ENCODE measurements around the gene MERTK. TPM values are rescaled to one million over a fixed set of nuclear protein-coding genes. Genes with fewer than 3 reads are reported as not detected.

MERTK gene
- total RNA-seq, 1 donor from 2014 or later = 3.3 TPM

GRCh38 chr2:112020561-112020960 is 122.2 kb downstream of the MERTK start:
- no peaks in the 10 kb centered on the region for H3K27me3 Mint-ChIP-seq (ENCODE audit: low read depth)
- no peak for DNase-seq (ENCODE audit: low read depth, low spot score)
- H3K9me3 Mint-ChIP-seq = peaks cover 4% of the 10 kb centered on the region
- no peak overlapping the region for H3K4me3 Mint-ChIP-seq
- peaks cover 5% of the 10 kb centered on the region for H3K36me3 Mint-ChIP-seq (ENCODE audit: low read depth)
- H3K27ac Mint-ChIP-seq (ENCODE audit: unreplicated experiment) = no peak overlapping the region
- TF ChIP-seq, protein P1, sequence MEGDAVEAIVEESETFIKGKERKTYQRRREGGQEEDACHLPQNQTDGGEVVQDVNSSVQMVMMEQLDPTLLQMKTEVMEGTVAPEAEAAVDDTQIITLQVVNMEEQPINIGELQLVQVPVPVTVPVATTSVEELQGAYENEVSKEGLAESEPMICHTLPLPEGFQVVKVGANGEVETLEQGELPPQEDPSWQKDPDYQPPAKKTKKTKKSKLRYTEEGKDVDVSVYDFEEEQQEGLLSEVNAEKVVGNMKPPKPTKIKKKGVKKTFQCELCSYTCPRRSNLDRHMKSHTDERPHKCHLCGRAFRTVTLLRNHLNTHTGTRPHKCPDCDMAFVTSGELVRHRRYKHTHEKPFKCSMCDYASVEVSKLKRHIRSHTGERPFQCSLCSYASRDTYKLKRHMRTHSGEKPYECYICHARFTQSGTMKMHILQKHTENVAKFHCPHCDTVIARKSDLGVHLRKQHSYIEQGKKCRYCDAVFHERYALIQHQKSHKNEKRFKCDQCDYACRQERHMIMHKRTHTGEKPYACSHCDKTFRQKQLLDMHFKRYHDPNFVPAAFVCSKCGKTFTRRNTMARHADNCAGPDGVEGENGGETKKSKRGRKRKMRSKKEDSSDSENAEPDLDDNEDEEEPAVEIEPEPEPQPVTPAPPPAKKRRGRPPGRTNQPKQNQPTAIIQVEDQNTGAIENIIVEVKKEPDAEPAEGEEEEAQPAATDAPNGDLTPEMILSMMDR (conservative IDR thresholded peaks at IDR 0.05) = peak; percentile 35
- peaks cover 23% of the 10 kb centered on the region for H3K4me1 Mint-ChIP-seq

- no peak for DNase-seq (ENCODE audit: low read depth, low spot score)
- Mint-ChIP-seq H3K4me3 (no peak overlapping the region), H3K27me3 (ENCODE audit: low read depth) (no peaks in the 10 kb centered on the region), H3K9me3 (peaks cover 4% of the 10 kb centered on the region), H3K27ac (ENCODE audit: unreplicated experiment) (no peak overlapping the region), H3K36me3 (ENCODE audit: low read depth) (peaks cover 5% of the 10 kb centered on the region), H3K4me1 (peaks cover 23% of the 10 kb centered on the region)
- TF ChIP-seq, protein P1 (conservative IDR thresholded peaks at IDR 0.05) = no peak
Measured at GRCh38 chr2:112021290-112021689, 122.9 kb downstream of the MERTK start.

GRCh38 chr2:112021781-112022231 is 123.4 kb downstream of the MERTK start:
- Mint-ChIP-seq H3K4me3 (no peak overlapping the region), H3K36me3 (ENCODE audit: low read depth) (peaks cover under 1% of the 10 kb centered on the region), H3K27me3 (ENCODE audit: low read depth) (no peaks in the 10 kb centered on the region), H3K9me3 (peaks cover under 1% of the 10 kb centered on the region), H3K27ac (ENCODE audit: unreplicated experiment) (peak overlapping the region; percentile 87), H3K4me1 (peaks cover 23% of the 10 kb centered on the region)
- TF ChIP-seq, protein P1 (conservative IDR thresholded peaks at IDR 0.05) = no peak
- no peak for DNase-seq (ENCODE audit: low read depth, low spot score)

DNA sequence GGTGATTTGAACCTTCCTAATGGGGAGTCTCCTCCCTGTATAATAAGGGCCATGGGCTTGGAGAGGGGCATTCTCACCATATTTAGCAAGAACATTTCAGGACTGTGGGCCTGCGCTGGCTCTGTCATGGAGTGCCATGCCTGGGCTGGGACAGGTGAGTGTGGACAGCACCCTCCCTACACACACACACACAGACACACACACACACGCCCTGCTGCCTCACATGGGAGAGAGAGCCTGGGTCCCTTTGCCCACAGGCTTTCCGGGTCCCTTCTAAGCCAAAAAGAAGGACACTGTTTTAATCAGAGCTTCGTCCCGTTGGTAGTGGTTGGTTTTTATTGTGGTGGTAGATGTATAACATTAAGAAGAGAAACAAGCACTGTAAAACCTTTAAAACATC is 125.3 kb downstream of the MERTK start:
- Mint-ChIP-seq H3K4me1 (peaks cover 23% of the 10 kb centered on the region), H3K27me3 (ENCODE audit: low read depth) (no peaks in the 10 kb centered on the region), H3K36me3 (ENCODE audit: low read depth) (no peaks in the 10 kb centered on the region), H3K4me3 (no peak overlapping the region), H3K27ac (ENCODE audit: unreplicated experiment) (no peak overlapping the region), H3K9me3 (no peaks in the 10 kb centered on the region)
- no peak for DNase-seq (ENCODE audit: low read depth, low spot score)
- TF ChIP-seq, protein P1 (conservative IDR thresholded peaks at IDR 0.05) = no peak

- no peak overlapping the region for H3K27ac Mint-ChIP-seq (ENCODE audit: unreplicated experiment)
- TF ChIP-seq, protein P1 (conservative IDR thresholded peaks at IDR 0.05) = no peak
- no peaks in the 10 kb centered on the region for H3K27me3 Mint-ChIP-seq (ENCODE audit: low read depth)
- H3K36me3 Mint-ChIP-seq (ENCODE audit: low read depth) = no peaks in the 10 kb centered on the region
- peaks cover 23% of the 10 kb centered on the region for H3K4me1 Mint-ChIP-seq
- DNase-seq (ENCODE audit: low read depth, low spot score) = no peak
- no peak overlapping the region for H3K4me3 Mint-ChIP-seq
- no peaks in the 10 kb centered on the region for H3K9me3 Mint-ChIP-seq
Measured at GRCh38 chr2:112024231-112024630, 125.8 kb downstream of the MERTK start.

Measured in neural crest cell (in vitro differentiated cells).